CD4-positive, alpha-beta T cell treated with Interleukin-17A for 4 hours (primary cell): Measurements from ENCODE around the gene BMPR1B.

ENCODE experiments used
- DNase-seq: peaks from one replicate; pipeline ENCODE4 v3.0.0-alpha.2; 2020; ENCODE audit warnings: mixed read lengths

BMPR1B gene

DNA sequence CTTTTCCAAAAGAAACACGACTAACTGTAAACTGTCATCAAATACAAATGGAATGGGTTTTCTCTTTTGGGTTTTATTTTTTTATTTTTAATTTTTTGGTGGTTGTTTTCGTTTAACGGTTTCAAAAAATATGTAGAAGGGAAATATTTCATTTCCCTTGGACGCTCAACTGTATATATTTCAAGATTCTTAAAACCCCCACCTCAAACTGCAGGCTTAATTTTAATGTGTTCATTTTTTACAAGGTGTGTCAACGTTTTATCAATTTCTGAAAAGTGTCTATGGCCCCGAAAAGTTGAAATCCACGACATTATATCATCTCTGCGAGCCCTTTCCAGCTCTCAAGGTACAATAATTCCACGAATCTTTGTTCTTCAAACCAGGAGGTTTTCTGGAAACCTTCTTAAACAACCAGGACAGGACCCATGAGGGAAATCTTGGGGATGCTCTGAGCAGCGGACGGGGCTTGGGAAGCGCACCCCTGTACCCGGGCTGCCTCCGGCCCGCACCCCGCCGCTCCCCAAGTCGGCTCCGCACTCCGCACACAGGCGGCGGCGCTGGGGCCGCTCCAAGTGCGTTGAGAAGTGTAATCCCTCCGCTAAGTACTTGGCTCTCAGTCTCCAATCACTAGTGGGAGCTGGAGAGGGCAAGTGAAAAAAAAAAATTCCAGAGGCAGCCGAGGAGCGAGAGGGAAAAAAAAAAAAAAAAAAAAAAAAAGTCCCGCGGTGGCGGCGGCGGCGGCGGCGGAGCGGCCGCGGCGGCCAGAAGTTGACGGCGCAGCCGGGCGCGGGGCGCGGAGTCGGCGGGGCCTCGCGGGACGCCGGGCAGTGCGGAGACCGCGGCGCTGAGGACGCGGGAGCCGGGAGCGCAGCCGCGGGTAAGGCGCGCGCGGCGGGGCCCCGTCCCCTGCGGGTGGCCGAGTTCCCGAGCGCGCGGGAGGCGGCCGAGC lies at the start of gene BMPR1B:
BMPR1B (plus strand) TSS at position 764 of the 949 bp plus-strand sequence. CDS start 346,470 bp downstream, outside the sequence.
- no peak for DNase-seq

DNA sequence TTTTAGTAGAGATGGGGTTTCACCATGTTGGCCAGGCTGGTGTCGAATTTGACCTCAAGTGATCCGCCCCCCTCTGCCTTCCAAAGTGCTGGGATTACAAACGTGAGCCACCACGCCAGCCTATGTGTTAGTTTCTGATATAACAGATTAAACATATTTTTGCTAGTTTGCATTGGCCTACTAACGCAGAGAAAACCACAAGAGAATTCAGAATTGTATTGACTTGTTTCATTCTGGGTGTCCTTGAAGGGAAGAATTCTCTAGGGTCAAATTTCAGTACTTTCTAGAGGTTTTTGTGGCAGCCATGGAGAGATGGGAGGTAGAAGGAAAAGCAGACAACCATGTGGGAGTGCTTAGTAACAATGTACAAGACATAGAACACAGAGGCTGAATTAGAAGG lies 46.1 kb upstream of the BMPR1B start:
- DNase-seq: no peak

DNA sequence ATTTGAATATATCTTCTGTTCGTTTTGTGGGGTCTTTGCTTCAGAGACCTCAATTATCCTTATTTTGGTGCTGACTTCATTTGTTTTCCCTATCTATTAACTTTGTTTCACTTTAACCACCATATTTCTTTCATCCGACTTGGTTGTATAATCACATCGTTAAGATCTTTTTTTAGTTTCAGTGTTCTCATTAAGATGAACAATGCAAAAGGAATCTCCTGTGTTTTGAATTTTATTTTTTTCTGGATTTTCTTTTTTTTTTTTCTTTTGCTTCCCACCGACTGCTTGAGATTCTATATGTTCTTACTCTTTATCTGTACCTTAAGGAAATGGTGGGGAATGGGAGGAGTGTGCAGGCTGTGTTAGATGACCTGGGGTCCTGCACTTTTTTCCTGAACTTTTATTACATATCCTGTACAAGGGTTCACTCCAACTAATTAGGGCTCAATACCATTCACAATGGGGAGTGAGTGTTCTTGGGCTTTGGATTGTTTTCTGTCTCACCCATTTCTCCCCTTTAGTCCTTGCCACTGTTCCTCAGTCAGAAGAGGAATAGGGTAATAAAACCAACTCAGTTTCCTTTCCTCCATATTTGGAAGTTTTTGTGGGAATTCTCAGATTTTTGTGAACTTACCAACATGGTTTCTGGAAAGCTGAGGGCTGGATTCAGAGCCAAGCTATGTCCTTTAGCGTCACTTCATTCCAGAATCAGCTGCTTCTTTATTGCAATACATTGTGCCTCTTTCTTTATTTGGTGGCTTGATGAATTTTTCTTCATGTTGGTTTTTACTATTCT lies 43.2 kb upstream of the BMPR1B start:
- DNase-seq: no peak

DNA sequence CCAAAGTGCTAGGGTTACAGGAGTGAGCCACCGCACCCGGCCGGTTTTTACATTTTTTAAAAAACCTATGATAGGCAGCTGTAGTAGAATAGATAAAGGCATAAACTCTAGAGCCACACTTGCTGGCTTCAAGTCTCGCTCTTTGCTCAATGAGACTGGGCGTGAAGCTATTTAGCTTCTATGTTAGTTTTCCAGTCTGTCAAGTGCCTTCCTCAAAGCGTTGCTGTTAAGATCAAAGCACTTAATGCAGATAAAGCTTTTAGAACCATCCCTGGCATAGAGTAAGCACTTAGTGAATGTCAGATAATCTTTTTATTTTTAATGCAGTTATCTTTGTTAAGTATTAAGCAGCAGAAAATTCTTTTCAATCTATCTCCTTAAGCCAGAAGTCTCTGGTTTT lies 42.0 kb upstream of the BMPR1B start:
- no peak for DNase-seq

DNA sequence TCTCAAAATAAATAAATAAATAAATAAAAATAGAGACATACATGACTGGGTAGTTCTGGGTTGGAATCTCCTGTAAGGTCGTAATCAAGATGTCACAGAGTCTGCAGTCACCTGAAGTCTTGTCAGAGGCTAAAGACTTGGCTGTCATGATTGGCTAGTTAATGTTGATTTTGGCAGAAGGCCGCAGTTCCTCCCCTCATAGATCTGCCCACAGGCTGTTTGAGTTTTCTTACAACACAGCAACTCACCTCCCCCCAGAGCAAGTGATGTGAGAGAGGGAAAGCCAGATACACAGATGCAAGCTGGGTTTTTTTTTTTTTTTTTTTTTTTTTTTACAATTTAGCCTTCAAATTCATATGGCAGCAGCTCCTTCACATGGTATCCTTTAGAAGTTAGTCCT lies 36.4 kb upstream of the BMPR1B start:
- no peak for DNase-seq

DNA sequence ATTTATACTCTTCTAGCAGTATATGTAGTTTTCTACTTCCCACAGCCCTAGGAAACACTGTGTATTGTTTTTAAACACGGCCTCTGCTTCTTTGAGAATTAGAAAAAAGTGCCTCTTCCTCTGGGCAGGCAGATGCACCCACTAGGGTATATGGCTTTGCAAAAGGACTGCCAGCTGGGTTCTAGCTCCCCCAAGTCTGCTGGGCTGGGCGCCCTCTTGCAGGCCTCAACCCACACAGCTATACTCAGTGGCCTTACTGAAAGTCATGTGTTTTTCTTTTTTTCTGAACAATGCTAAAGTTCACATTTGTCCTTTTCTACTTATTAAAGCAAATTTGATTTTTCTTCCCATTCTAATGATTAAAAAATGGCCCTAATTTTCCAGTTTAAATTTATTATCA lies 35.5 kb upstream of the BMPR1B start:
- no peak for DNase-seq

DNA sequence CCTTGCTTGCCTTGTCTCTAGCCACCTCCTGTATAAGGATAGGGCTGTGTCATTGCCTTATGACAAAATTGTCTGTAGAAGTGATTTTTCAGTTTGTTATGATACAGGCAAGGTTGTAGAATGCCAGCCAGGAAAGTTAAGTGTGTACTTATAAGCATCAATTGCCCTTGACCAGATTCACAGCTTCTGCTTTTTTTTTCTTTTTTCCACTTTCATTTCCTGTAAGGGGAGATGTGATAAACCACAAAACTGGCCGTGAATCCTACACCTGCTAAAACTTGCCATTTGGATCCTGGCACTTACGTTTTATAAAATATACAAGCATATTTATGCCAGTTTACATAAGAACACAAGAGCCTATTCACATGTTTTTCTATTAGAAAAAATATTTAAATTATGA lies 35.0 kb upstream of the BMPR1B start:
- DNase-seq: no peak

DNA sequence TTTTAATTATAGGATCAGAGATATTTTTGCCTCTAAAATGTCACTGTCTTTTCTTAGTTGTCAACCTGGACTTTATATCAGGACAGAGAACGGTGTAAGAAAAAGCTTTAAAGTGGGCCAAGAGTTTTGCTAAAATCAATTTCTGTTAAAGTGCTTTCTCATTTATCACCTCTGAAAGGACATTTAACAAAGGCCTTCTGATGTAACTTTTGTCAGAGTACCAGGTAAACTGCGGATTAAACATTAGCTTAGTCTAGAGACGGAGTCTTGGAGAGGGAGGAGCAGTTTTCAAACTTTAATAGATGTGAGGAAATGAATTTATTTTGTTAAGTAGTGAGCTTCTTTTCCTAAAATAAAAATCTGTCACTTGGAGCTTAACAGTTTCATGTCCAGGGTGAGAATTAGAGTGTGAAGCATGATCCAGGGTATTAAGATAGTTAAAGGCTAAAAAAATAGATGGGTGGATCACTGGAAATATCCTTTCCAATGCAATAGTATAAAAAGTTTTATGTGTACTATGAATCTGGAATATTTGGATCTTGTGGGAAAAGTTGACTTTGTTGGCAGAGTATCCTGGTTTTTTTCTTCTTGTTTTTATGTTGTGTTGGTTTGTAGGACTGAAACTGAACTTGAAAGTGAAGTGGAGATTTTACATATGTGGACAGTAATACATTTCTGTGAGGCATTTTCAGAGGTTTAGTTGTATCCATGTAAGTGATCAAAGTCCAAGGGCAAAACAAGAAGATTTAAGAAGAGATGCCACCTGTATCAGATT lies 33.6 kb upstream of the BMPR1B start:
- no peak for DNase-seq

DNA sequence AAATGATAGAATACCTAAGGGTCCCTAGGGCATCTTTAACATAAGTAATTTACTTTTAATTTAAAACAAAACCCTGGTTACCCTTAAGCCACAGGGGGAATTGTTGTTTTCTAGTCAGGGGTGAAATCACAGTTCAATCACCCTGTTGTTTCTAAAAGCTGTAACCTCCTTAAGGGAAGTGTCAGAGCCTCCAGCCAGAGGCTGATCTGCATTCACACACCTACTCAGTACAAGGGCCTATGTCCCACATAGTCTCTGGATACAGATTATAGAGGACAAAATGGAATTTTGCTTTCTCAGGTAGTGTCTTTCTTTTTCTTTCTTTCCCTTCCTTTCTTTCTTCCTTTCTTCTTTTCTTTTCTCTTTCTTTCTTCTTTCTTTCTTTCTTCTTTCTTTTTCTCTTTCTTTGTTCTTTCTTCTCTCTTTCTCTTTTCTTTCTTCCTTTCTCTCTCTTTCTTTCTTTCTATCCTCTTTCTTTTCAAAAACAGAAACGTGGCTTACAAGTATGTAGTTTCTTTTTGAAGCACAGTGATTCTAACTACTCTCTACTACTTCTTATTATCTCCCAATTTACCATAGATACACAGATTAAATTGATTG lies 31.1 kb upstream of the BMPR1B start:
- DNase-seq: no peak

DNA sequence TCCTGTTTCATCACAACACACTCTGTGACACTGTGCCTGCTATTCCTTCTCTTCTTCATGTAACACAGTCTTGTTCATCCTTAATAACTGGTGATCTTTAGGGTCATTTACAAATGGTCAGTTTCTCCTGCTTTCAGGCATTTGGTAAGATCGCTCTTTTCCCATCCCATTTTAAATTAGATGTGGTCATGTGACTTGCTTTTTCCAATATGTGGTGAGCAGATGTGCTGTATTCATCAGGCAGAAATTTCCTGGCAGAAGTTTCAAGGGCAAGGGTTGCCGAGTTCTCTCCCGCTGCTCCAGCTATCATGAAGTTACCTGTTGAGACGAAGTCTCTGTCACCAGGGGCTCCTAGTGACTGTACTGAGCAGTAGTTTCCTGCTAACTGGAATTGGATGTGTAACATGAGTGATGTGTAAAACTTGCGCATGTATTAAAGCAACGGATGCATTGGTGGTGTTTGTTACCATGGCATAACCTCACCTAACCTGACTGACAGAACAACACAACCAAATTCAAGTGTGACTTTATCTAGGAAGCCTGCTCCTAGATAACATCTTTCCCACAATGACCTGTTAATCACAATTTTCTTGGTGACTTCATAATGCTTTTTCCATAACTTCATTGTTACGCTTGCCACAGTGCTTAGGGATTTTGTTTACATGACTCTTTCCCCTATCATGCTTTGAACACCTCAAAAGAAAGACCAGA lies 29.5 kb upstream of the BMPR1B start:
- DNase-seq: no peak

DNA sequence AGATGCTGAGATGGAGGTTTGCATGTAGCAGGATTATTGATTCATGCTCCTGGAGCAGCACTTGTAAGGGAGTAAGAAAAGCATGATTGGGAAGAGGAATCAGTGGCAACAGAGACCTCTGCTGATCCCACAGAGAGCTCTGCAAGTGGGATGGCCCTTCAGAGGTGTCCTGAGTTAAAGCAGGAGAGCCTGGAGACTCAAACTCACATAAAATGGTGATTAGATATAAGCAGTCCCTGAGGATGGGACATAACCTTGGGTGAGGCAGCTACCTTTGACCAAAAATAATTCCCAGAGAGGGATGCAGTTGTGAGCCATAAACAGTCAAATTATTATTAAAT lies 25.4 kb upstream of the BMPR1B start:
- DNase-seq: no peak

DNA sequence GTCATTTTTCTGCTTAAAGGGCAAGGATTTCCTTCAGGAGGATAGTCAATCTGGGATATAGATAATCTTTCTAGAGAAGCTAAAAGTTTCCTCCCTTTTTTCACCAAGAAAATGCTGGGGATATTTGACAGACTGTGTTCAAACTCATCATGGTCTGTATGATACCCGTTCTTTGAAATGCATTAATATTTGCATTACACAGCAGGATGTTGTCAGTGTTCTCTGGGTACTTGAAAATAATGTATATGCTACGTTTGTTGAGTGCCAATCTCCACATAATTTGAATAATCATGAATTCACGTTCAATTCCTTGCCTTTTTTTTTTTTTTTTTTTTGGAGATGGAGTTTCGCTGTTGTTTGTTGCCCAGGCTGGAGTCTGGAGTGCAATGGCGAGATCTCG lies 18.0 kb upstream of the BMPR1B start:
- no peak for DNase-seq

DNA sequence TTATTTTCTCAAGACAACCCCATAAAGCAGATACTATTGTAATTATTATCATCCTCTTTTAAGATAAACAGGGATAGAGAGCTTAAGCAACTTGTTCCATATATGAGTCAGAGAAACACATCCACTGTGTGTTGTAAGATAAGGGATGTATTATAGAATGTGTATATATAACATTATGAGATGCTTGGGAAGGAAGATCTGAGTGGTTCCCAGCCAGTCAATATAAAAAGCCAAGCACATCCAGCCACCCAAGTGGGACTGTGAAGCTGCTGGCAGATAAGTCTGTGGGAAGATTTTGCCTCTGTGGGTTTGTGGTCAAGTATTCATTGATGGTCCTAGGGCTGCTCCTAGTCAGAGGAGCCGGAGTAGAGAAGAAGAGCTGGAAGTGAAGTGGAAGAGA lies 16.5 kb upstream of the BMPR1B start:
- DNase-seq: no peak

DNA sequence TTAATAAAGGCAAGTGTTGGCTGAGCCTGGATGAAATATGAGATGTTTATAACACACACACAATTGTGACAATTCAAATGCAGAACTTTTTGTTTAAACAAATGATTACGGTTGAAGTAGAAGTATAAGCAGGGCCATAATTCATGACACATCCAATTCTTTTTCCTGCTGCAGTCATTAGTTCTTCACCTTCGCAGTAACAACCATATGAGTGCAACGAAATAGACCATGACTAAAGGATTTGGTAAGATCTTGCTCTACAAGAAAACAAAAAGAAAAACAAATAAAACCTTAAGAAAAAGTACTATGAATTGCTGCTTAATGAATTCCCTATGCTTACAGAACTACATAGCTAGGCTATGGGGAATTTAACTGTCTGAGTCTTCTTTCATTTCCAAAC lies 13.9 kb upstream of the BMPR1B start:
- DNase-seq: no peak

DNA sequence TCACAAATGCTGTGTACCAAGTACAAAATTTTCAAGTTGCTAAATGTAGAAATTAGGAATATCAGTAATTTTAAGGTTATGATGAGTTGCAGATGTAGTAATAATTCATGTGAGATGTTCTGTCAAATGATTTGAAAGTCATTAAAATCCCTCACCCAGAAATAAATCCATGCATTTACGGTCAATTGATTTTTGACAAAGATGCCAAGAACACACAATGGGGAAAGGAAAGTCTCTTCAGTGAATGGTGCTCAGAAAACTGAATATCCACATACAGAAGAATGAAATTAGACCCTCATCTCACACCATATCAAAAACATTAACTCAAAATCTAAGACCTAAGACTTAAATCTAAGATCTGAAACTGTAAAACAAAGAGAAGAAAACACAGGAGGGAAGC lies 12.9 kb upstream of the BMPR1B start:
- DNase-seq: no peak

DNA sequence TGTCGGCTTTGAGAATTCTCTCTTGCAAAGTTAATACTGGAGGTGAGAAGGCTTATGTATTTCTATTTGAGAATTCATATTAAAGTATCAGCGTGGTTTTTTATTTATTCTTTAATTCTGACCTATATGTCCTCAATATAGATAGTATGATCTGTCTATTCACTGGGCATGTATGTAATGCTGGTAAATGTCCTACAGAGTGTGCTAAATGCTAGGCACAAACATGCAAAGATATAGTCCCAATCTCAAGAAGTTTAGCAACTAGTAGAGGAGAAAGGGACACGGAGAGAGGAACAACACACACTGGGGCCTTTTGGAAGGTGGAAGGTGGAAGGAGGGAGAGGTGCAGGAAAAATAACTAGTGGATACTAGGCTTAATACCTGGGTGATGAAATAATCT lies 11.0 kb upstream of the BMPR1B start:
- DNase-seq: no peak

DNA sequence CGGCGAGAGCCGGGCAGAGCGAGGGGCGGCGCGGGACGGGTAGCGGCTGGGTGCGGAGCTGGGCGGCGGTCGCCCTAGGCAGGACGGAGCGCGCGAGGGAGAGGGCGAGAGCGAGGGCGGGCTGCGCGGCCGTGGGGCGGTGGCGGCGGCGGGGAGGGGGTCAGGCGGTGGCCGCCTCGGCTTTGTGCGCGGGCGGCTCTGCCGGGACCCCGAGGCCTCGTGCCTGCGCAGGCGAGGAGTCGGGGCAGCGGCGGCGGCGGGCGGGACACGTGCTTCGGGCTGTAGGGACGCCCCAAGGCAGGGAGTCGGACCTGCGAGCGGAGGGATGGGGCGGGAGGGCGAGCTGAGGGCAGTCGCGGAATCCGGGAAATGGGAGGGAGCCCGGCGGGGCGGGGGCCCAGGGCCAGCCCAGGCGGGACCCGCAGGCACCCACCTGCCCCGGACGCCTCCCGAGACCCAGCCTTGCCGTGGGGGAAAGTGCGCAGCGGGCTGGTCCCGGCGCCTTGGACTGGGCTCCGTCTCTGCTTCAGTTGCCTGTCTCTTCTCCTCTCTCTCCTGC lies 465 bp downstream of the BMPR1B start:
- DNase-seq: no peak

DNA sequence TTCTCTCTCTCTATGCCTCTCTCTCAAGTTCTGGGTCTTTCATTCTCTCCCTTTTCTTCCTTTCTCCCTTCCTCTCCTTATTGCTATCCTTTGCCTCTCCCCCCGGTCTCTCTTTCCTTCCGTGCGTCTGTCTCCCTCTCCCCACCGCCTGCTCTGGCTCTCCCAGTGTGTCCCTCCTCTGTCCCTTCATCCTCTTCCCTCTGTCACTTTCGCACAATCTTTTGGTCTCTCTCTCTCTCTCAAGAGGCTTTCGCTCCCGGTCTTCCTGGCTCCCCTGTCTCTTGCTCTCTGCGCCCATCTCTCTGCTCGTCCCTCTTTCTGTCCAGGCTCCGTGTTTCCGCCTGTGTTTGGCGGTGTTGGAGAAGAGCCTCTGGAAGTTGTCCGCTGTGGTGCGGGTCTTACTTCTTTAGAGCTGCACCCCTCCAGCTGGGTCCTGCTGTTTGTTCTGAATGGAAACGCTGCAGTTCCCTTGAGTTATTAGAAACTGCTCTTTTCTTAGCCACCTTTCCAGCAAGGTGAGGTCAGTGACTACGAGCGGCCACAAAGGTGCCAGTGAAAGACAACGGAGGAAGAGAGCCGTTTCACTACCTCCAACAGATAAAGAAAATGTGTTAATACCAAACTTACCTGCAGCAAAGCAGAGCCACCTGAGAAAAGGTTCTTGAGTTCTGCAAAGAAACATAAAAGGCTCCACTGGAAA lies 1.1 kb downstream of the BMPR1B start:
- no peak for DNase-seq

DNA sequence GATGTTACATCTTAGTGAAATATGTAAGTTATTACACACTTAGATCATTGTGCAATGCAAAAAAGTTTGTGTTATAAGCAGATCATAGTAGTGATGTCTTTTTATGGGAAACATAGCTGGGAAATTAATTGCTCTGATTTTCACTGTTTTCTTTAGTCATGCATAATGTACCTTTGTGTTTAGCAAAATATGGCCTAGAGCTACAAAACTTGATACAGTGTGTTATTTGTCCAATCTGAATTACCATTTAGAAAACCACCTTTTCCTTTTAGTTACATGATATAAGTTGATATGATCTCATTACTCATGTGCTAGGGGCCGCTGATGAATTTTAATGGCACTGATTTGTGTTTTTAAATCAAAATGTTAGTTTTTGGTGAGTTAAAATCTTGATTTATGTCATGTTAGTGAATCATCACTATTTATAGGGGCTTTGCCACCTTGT lies 2.0 kb downstream of the BMPR1B start:
- DNase-seq: no peak

DNA sequence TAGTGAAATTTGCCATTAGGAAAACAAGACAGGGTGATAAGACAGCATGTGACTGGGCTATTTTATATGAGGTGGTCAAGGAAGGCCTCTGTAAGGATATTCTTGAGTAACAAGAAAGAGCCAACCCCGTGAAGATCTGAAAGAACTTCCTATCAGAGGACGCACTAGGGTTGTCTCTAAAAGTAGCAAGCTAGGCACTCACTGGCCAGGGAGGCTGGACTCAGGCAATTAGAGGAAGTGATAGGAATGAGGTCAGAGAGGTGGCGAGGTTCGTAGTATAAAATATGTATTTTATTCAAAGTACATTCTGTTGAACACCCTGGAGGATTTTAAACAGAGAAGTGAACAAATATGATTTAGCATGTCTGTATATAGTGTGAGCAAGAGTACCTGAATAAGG lies 4.6 kb downstream of the BMPR1B start:
- no peak for DNase-seq

DNA sequence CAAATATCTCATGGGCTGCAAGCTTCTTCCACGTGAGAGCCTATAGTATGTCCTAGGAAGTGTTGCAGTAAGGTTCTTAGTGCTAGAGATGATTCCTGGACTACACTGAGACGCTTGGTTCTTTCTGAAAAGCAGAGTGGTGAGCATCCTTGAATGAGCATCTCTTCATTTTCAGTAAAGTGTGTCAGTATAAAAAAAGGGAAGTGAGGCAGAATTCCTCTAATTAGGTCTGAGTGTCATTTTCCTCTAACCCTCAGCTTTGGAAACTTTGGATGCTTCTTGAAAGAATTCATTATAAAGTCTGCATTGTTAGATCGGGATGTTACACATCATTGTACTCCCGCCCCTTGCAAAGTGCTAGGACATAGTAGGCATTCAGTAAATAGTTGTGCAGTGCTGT lies 5.2 kb downstream of the BMPR1B start:
- DNase-seq: no peak
